Tibial nerve (tissue), 3 donors: Measurements from ENCODE around the gene GRB7.

Experiments used
- CTCF ChIP-seq, 5 experiments: fragments of 200-600 bp in 3 of 5; fragments of 450-650 bp in 2 of 5; sonication (generic) in 3 of 5; IDR thresholded peaks; one replicate each; pipeline ENCODE4 v1.5.1; 2016 to 2019; ENCODE audit warnings: antibody characterized with exemption in 5 of 5, mild to moderate bottlenecking in 3 of 5, moderate library complexity in 2 of 5
- POLR2A ChIP-seq, 2 donors: fragments of 450-650 bp; IDR thresholded peaks; one replicate each; pipeline ENCODE4 v1.6.1; 2017; ENCODE audit warnings: antibody characterized with exemption in 2 of 2, mild to moderate bottlenecking in 2 of 2, moderate library complexity in 2 of 2

GRCh38 chr17:39719563-39720355, 18.0 kb upstream of the GRB7 start:
- TF ChIP-seq CTCF (IDR thresholded peaks at IDR 0.05) (no peak), POLR2A (IDR thresholded peaks at IDR 0.05) (no peak)
